HepG2 (cell line): ENCODE measurements around the gene TBC1D2B. TPM values are rescaled to one million over a fixed set of nuclear protein-coding genes. Genes with fewer than 3 reads are reported as not detected.

Source experiments
- ATF5 ChIP-seq: sonication (generic); formaldehyde crosslinking; IDR thresholded peaks from 2 replicates; pipeline ENCODE4 v1.4.0; 2020; ENCODE audit warnings: mild to moderate bottlenecking, low read depth, missing genetic modification reagents
- CERS6 ChIP-seq: sonication (generic); formaldehyde crosslinking; IDR thresholded peaks from 2 replicates; pipeline ENCODE4 v1.5.0; 2020; ENCODE audit warnings: missing genetic modification reagents
- E2F5 ChIP-seq: sonication (generic); formaldehyde crosslinking; conservative IDR thresholded peaks from 2 replicates; pipeline ENCODE4 v1.4.0; 2020; ENCODE audit warnings: missing genetic modification reagents
- ELF4 ChIP-seq: sonication (generic); formaldehyde crosslinking; IDR thresholded peaks from 2 replicates; pipeline ENCODE4 v1.5.0; 2020; ENCODE audit warnings: missing genetic modification reagents, mild to moderate bottlenecking, moderate library complexity, borderline replicate concordance
- FOXP4 ChIP-seq: sonication (generic); formaldehyde crosslinking; IDR thresholded peaks from 2 replicates; pipeline ENCODE4 v1.4.0; 2020; ENCODE audit warnings: missing genetic modification reagents
- HNF4A ChIP-seq: sonication (generic); formaldehyde crosslinking; IDR thresholded peaks from 2 replicates; pipeline ENCODE4 v1.4.0; 2020; ENCODE audit warnings: missing genetic modification reagents
- NCOR1 ChIP-seq: fragments of 200-600 bp; sonication (generic); IDR thresholded peaks from 2 replicates; pipeline ENCODE4 v1.7.0; 2017; ENCODE audit warnings: antibody characterized with exemption, low read length, borderline replicate concordance
- NFYC ChIP-seq: IDR thresholded peaks from 2 replicates; pipeline ENCODE4 v1.6.1; 2016; ENCODE audit warnings: missing genetic modification reagents, missing compliant biosample characterization
- RXRA ChIP-seq: sonication (generic); formaldehyde crosslinking; IDR thresholded peaks from 2 replicates; pipeline ENCODE4 v1.5.1; 2020; ENCODE audit warnings: missing genetic modification reagents
- RXRB ChIP-seq: IDR thresholded peaks from 2 replicates; pipeline ENCODE4 v1.6.1; 2016; ENCODE audit warnings: borderline replicate concordance, missing genetic modification reagents, missing compliant biosample characterization
- SMAD1 ChIP-seq: sonication (generic); formaldehyde crosslinking; IDR thresholded peaks from 2 replicates; pipeline ENCODE4 v1.4.0; 2020; ENCODE audit warnings: missing genetic modification reagents, low read depth, mild to moderate bottlenecking, borderline replicate concordance
- SYNCRIP ChIP-seq: fragments of 200-400 bp; formaldehyde crosslinking; IDR thresholded peaks from 2 replicates; pipeline ENCODE4 v1.6.1; 2018; ENCODE audit warnings: mild to moderate bottlenecking, low read depth, low read length; ENCODE audit not compliant: insufficient read depth
- ZHX1 ChIP-seq: sonication (generic); formaldehyde crosslinking; IDR thresholded peaks from 2 replicates; pipeline ENCODE4 v1.8.1; 2022; ENCODE audit warnings: low read depth, mild to moderate bottlenecking, missing genetic modification reagents
- ZIK1 ChIP-seq: sonication (generic); formaldehyde crosslinking; IDR thresholded peaks from 2 replicates; pipeline ENCODE4 v1.5.0; 2020; ENCODE audit warnings: mild to moderate bottlenecking, low read depth, missing genetic modification reagents, borderline replicate concordance
- ZNF333 ChIP-seq: sonication (generic); formaldehyde crosslinking; IDR thresholded peaks from 2 replicates; pipeline ENCODE4 v1.4.0; 2020; ENCODE audit warnings: mild to moderate bottlenecking, missing genetic modification reagents, borderline replicate concordance
- ZNF709 ChIP-seq: sonication (generic); formaldehyde crosslinking; IDR thresholded peaks from 2 replicates; pipeline ENCODE4 v1.5.0; 2020; ENCODE audit warnings: mild to moderate bottlenecking, missing genetic modification reagents
- ZNF720 ChIP-seq: sonication (generic); formaldehyde crosslinking; IDR thresholded peaks from 2 replicates; pipeline ENCODE4 v1.4.0; 2020; ENCODE audit warnings: missing genetic modification reagents
- polyA plus RNA-seq, 8 experiments: library from polyadenylated mRNA; depleted of rRNA in 3 of 8; stranded (reverse) in 7 of 8; unstranded in 1 of 8; fragments of >200 nt; fragmentation: Illumina TruSeq in 4 of 8; extraction: Trizol in 4 of 8; gene quantifications; 2 replicates each; pipeline versions ENCODE4 v1.2.1 to v1.2.3, GENCODE V29; 2011 to 2016; ENCODE audit warnings: low read depth in 4 of 8, missing spikeins in 1 of 8, mixed read lengths in 1 of 8; ENCODE audit not compliant: insufficient read depth in 1 of 8
- total RNA-seq, 5 experiments: library from RNA; depleted of rRNA; stranded (reverse); fragments of >200 nt; fragmentation: Illumina TruSeq; extraction: Trizol; gene quantifications; 2 replicates each; pipeline ENCODE4 v1.2.3, GENCODE V29; 2016; ENCODE audit warnings: low read depth in 1 of 5

TBC1D2B gene
- total and polyA plus RNA-seq, 2 of the 13 experiments (the other 11 are each of a cell fraction or from before 2014, with no cell fraction given): 10.1 to 14.4 TPM

- TF ChIP-seq ZHX1 (CRISPR knock-in tag): no peak
- no peak for TF ChIP-seq ELF4 (CRISPR knock-in tag)
- peak; percentile 78 for TF ChIP-seq RXRB
- no peak for TF ChIP-seq ZNF333 (CRISPR knock-in tag)
- no peak for TF ChIP-seq NFYC (CRISPR knock-in tag)
- no peak for TF ChIP-seq CERS6
- no peak for TF ChIP-seq ATF5 (CRISPR knock-in tag)
- TF ChIP-seq RXRA: peak; percentile 35; the same call in 1 of the 2 replicates
- TF ChIP-seq E2F5 (CRISPR knock-in tag): no peak
- no peak for TF ChIP-seq ZIK1 (CRISPR knock-in tag)
- TF ChIP-seq HNF4A (CRISPR knock-in tag): peak; percentile 83
- TF ChIP-seq ZNF709 (CRISPR knock-in tag): no peak
- TF ChIP-seq SYNCRIP: no peak
- TF ChIP-seq FOXP4 (CRISPR knock-in tag): 0 out of 2 replicates have a peak, but pooled peaks have one; percentile 17
- TF ChIP-seq ZNF720 (CRISPR knock-in tag): no peak
- TF ChIP-seq SMAD1 (CRISPR knock-in tag): no peak
- peak; percentile 64 for TF ChIP-seq NCOR1
Measured at GRCh38 chr15:78055919-78056713, 21.4 kb downstream of the TBC1D2B start (continued).
